Activated CD8-positive, alpha-beta T cell treated with anti-CD3 and anti-CD28 coated beads for 36 hours (primary cell): Measurements from ENCODE around the gene DNAH6. TPM values are rescaled to one million over a fixed set of nuclear protein-coding genes. Genes with fewer than 3 reads are reported as not detected.

ENCODE experiments used
- ATAC-seq: fragments of 200-7000 bp; cut with Tn5 transposase; one replicate; pipeline ENCODE4 v1.10.0; 2021; ENCODE audit warnings: mild to moderate bottlenecking, moderate library complexity
- CTCF ChIA-PET: fragments of 350-600 bp; sonication (Branson Sonifier 250); formaldehyde crosslinking; loops from one replicate; lab custom pipeline; 2021; ENCODE audit warnings: antibody characterized with exemption; lab: Charles Lee
- POLR2A ChIA-PET: fragments of 350-600 bp; sonication (Branson Sonifier 250); formaldehyde crosslinking; loops from one replicate; lab custom pipeline; 2021; ENCODE audit warnings: antibody characterized with exemption; lab: Charles Lee
- DNase-seq: peaks from one replicate; pipeline ENCODE4 v3.0.0-alpha.2; 2020
- H3K27ac Mint-ChIP-seq: one replicate; pipeline ENCODE4 v1.8.0; 2021; ENCODE audit warnings: mild to moderate bottlenecking, mixed read lengths
- H3K27me3 Mint-ChIP-seq: one replicate; pipeline ENCODE4 v1.8.0; 2021; ENCODE audit warnings: mixed read lengths
- H3K36me3 Mint-ChIP-seq: one replicate; pipeline ENCODE4 v1.8.0; 2021; ENCODE audit warnings: low read depth, mixed read lengths
- H3K4me1 Mint-ChIP-seq: one replicate; pipeline ENCODE4 v1.8.0; 2021; ENCODE audit warnings: low read depth, mixed read lengths
- H3K4me3 Mint-ChIP-seq: one replicate; pipeline ENCODE4 v1.8.0; 2021; ENCODE audit warnings: mild to moderate bottlenecking, moderate library complexity, mixed read lengths
- H3K9me3 Mint-ChIP-seq: one replicate; pipeline ENCODE4 v1.8.0; 2021; ENCODE audit warnings: mixed read lengths
- intact Hi-C: fragments of 100-400 bp; cut with micrococcal nuclease; formaldehyde crosslinking; loops from one replicate; pipeline ENCODE4 v1.10.0; 2022
- total RNA-seq, 2 experiments: library from RNA; stranded (reverse); gene quantifications; one replicate each; pipeline ENCODE4 v1.2.3, GENCODE V29; 2021
- TF ChIP-seq, protein P1 (sequence below): fragments of 200-600 bp; IDR thresholded peaks from one replicate; pipeline ENCODE4 v1.8.0; 2022; ENCODE audit warnings: antibody characterized with exemption, mild to moderate bottlenecking

Gene DNAH6
- total RNA-seq, 2 experiments from 2014 or later: 0.90 to 1.3 TPM

DNA sequence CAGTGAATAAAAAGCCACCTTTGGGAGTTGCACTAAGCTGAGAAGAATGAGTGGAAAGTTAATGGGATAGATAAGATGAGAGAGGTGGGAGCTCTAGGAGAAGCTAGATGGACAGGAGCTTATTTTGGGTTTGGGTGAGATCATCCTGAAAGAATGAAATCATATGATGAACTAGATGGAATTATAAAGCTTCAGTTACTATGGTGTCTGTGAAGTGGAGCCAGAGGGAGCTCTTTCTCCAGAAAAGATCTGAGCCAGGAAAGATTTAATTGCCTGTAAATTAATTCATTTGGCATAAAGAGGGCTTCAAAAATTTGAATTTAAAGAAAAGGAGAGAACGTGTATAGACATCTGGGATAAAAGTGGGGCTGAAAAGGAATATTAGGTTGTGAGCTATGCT lies 10.3 kb downstream of the DNAH6 start:
- DNase-seq: no peak
- ATAC-seq: no peak
- Mint-ChIP-seq H3K36me3 (peaks cover 1% of the 10 kb centered on the region), H3K27me3 (no peaks in the 10 kb centered on the region), H3K4me1 (peaks cover 19% of the 10 kb centered on the region), H3K4me3 (no peak overlapping the region), H3K27ac (peak overlapping the region; percentile 8), H3K9me3 (peaks cover 6% of the 10 kb centered on the region)
- intact Hi-C loops: no loop called here
- ChIA-PET CTCF (interaction anchor here (0.7 to 3.0 kb wide), 12 partner anchors 11 to 399 kb away, joined by 3 to 12 read pairs (median 4); partner anchors contain the start of gene DNAH6), POLR2A (interaction anchor here (0.9 to 1.4 kb wide), 2 partner anchors 13 to 320 kb away, joined by 3 read pairs; no protein-coding TSS in a partner anchor)
- TF ChIP-seq, protein P1, sequence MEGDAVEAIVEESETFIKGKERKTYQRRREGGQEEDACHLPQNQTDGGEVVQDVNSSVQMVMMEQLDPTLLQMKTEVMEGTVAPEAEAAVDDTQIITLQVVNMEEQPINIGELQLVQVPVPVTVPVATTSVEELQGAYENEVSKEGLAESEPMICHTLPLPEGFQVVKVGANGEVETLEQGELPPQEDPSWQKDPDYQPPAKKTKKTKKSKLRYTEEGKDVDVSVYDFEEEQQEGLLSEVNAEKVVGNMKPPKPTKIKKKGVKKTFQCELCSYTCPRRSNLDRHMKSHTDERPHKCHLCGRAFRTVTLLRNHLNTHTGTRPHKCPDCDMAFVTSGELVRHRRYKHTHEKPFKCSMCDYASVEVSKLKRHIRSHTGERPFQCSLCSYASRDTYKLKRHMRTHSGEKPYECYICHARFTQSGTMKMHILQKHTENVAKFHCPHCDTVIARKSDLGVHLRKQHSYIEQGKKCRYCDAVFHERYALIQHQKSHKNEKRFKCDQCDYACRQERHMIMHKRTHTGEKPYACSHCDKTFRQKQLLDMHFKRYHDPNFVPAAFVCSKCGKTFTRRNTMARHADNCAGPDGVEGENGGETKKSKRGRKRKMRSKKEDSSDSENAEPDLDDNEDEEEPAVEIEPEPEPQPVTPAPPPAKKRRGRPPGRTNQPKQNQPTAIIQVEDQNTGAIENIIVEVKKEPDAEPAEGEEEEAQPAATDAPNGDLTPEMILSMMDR: no peak

DNA sequence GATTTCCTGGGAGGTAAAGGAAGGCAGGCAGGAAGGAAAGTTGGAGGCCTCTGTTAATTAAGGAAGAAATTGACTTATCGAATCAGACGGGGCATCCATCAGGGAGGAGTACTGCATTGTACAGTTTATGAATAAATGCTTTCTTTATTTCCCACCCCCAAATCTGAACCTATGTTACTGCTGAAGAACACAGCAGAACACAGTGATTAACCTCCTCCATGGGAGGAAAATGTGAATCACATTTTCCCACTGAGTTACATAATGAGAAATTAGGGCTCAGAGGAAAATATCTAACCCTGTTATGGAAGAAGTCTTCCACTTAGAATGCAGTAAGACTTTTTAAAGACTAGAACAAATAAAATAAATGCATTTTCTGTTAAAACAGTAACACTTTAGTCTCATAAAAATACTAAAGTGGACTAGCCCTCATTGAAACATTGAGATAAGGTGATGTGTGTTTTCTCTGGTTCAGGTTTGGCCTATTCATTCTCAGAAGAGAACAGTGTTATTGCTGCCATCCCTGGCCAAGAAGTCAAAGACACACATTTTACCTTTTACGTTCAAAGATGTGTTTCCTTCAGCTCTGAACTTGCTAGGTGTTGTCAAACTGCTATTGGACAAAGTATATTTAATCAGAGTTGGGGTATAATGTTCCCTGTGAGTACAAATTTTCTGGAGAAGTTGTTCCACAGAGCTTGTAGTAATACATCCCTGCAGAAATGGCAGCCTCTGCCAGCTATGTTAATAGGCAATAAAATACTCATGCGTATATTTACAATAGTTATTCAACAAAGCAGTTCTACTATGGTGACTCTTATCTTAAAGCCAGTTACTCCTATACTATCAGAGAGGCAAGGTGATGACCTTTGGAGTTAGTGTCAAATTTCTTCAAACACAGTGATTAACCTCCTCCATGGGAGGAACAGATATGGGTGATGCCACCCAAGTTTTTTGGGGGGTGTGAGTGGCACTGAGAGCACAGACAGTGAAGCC lies 11.1 kb downstream of the DNAH6 start:
- POLR2A ChIA-PET: interaction anchor here (0.8 kb wide), 1 partner anchor 129 kb away, joined by 3 read pairs; no protein-coding TSS in a partner anchor
- Mint-ChIP-seq H3K9me3 (no peaks in the 10 kb centered on the region), H3K27me3 (no peaks in the 10 kb centered on the region), H3K36me3 (peaks cover 1% of the 10 kb centered on the region), H3K4me1 (peaks cover 19% of the 10 kb centered on the region), H3K4me3 (no peak overlapping the region), H3K27ac (no peak overlapping the region)
- ATAC-seq (peak; percentile 37), DNase-seq (no peak)
- TF ChIP-seq, protein P1: no peak
- intact Hi-C loops: no loop called here
- CTCF ChIA-PET: interaction anchor here (0.8 to 3.0 kb wide), 8 partner anchors 13 to 398 kb away, joined by 3 to 12 read pairs (median 4); partner anchors contain the start of gene DNAH6

DNA sequence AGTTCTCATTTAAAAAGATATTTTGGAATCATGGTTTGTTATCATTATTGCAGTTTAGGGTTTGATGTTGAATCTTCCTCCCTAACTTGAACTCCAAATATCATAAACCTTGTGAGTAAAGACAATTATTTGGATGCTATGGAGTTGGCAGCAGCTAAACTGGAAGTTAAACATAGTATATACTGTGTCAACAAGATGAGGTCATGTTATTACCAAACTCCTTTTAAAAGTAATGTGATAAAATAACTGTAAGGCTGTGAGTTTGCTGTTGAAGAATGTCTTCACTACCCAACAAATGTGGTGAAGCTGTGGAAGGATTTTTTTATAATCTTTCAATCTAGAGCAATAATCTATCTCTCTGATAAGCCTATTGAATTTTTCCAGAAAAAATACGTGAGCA lies 16.0 kb downstream of the DNAH6 start:
- no peak overlapping the region for H3K4me3 Mint-ChIP-seq
- TF ChIP-seq, protein P1: no peak
- POLR2A ChIA-PET: no interaction called here
- no peaks in the 10 kb centered on the region for H3K27me3 Mint-ChIP-seq
- H3K27ac Mint-ChIP-seq: no peak overlapping the region
- peaks cover 11% of the 10 kb centered on the region for H3K4me1 Mint-ChIP-seq
- ATAC-seq (no peak), DNase-seq (no peak)
- H3K9me3 Mint-ChIP-seq: no peaks in the 10 kb centered on the region
- intact Hi-C loops: no loop called here
- no peaks in the 10 kb centered on the region for H3K36me3 Mint-ChIP-seq
- CTCF ChIA-PET: no interaction called here

DNA sequence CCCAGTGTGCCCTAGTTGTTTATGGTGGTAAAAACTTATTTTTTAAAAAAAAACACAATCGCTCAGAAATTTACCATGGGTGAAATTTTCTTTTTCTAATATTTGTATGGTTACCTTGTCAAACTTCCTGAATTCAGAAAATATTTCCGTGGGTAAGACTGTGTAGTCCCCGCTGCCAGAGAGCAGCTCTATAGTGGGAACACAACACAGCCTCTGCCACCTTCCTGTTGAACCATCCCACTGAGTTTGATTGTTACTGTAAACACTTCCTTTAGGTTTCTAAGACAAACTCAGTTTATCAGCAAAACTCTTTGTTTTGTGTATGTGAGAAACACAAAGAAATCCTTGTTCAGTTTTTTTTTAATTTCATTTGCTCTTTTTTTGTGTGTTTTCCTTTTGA lies 17.9 kb downstream of the DNAH6 start:
- H3K36me3 Mint-ChIP-seq: no peaks in the 10 kb centered on the region
- no peaks in the 10 kb centered on the region for H3K9me3 Mint-ChIP-seq
- ChIA-PET CTCF (no interaction called here), POLR2A (no interaction called here)
- DNase-seq: no peak
- H3K4me1 Mint-ChIP-seq: peaks cover 6% of the 10 kb centered on the region
- H3K27me3 Mint-ChIP-seq: no peaks in the 10 kb centered on the region
- no peak for ATAC-seq
- TF ChIP-seq, protein P1: no peak
- H3K27ac Mint-ChIP-seq: no peak overlapping the region
- no peak overlapping the region for H3K4me3 Mint-ChIP-seq
- intact Hi-C loops: no loop called here

DNA sequence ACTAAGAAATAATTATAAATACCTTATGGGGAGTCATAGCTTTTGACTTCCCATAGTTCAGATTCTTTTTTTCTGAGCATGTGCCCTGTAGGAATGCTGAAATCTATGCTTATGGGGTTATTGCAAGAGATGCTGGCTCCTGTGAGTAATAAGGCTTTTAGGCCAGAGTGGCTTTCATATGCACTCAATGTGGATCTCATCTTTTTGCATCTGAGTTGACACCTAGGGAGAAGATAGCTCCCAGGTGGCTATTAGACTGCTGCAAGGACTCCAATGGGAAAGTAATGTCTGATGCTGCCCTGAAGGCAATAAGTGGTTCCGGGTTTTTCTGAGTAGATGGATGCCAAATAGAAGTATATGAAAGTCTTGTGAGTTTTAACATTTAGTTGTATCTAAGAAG lies 21.0 kb downstream of the DNAH6 start:
- Mint-ChIP-seq H3K4me3 (no peak overlapping the region), H3K27me3 (no peaks in the 10 kb centered on the region), H3K4me1 (peaks cover 17% of the 10 kb centered on the region), H3K36me3 (no peaks in the 10 kb centered on the region), H3K27ac (no peak overlapping the region), H3K9me3 (no peaks in the 10 kb centered on the region)
- intact Hi-C loops: no loop called here
- DNase-seq (no peak), ATAC-seq (no peak)
- ChIA-PET POLR2A (no interaction called here), CTCF (interaction anchor here (1.2 kb wide), 1 partner anchor 11 kb away, joined by 3 read pairs; no protein-coding TSS in a partner anchor)
- TF ChIP-seq, protein P1: no peak
